CD4-positive, alpha-beta T cell treated with Interleukin-4 for 4 hours (primary cell): ENCODE data around the gene OGFR.
A peak's percentile ranks its signal among the peaks of the same experiment; 100 is the strongest.

Experiments
- DNase-seq: peaks from one replicate; pipeline ENCODE4 v3.0.0-alpha.2; 2020

Gene OGFR

GRCh38 chr20:62801284-62802010, 3.2 kb upstream of the OGFR start:
- DNase-seq = no peak

- no peak for DNase-seq
Observed at GRCh38 chr20:62802026-62802712, 2.5 kb upstream of the OGFR start.

- DNase-seq = no peak
Observed at GRCh38 chr20:62804021-62804626, 511 bp upstream of the OGFR start.

- no peak for DNase-seq
Observed at GRCh38 chr20:62805155-62805710, 598 bp downstream of the OGFR start.

- DNase-seq = no peak
Observed at GRCh38 chr20:62805711-62806382, 1.2 kb downstream of the OGFR start.

- DNase-seq = no peak
Observed at GRCh38 chr20:62806383-62807050, 1.9 kb downstream of the OGFR start.

- DNase-seq = no peak
Observed at GRCh38 chr20:62807444-62808210, 3.0 kb downstream of the OGFR start.

- DNase-seq = peak; percentile 61
Observed at GRCh38 chr20:62808211-62808865, 3.7 kb downstream of the OGFR start.

- no peak for DNase-seq
Observed at GRCh38 chr20:62809530-62810428, 5.1 kb downstream of the OGFR start.

- no peak for DNase-seq
Observed at GRCh38 chr20:62811320-62811719, 6.7 kb downstream of the OGFR start.

GRCh38 chr20:62811720-62812119, 7.1 kb downstream of the OGFR start:
- no peak for DNase-seq

GRCh38 chr20:62812181-62812906, 7.7 kb downstream of the OGFR start:
- DNase-seq = no peak

GRCh38 chr20:62812907-62813200, 8.2 kb downstream of the OGFR start:
- no peak for DNase-seq

GRCh38 chr20:62813588-62813987, 9.0 kb downstream of the OGFR start:
- no peak for DNase-seq

- no peak for DNase-seq
Observed at GRCh38 chr20:62814060-62814708, 9.5 kb downstream of the OGFR start.

GRCh38 chr20:62814709-62815065, 10.1 kb downstream of the OGFR start:
- no peak for DNase-seq

- no peak for DNase-seq
Observed at GRCh38 chr20:62815066-62815991, 10.7 kb downstream of the OGFR start.
